ENCODE measurements around the gene LTB. TPM values are rescaled to one million over a fixed set of nuclear protein-coding genes. Genes with fewer than 3 reads are reported as not detected.

The LTB gene
- polyA plus RNA-seq, 1 of the 3 experiments (the other 2 are of a cell fraction) = 0.10 TPM

- no peak overlapping the region for H2AFZ ChIP-seq (ENCODE audit: low read depth)
- TF ChIP-seq RXRA (IDR thresholded peaks at IDR 0.05; ENCODE audit: borderline replicate concordance, low read depth) = no peak
- no peak for TF ChIP-seq RCOR1 (IDR thresholded peaks at IDR 0.05; ENCODE audit: low read length)
- no peak for TF ChIP-seq FOXM1 (IDR thresholded peaks at IDR 0.05; ENCODE audit: low read depth)
- no peak for TF ChIP-seq EZH2phosphoT487 (IDR thresholded peaks at IDR 0.05; ENCODE audit: borderline replicate concordance, low read depth)
- no peak for TF ChIP-seq TCF12 (IDR thresholded peaks at IDR 0.05)
- no peak for TF ChIP-seq GABPA (IDR thresholded peaks at IDR 0.05; ENCODE audit: low read depth)
- no peak for TF ChIP-seq PBX3 (IDR thresholded peaks at IDR 0.05)
- TF ChIP-seq NRF1 (IDR thresholded peaks at IDR 0.05; ENCODE audit: low read depth, low read length) = no peak
- TF ChIP-seq YY1 (IDR thresholded peaks at IDR 0.05; ENCODE audit: low read depth) = no peak
- TF ChIP-seq, protein P1, sequence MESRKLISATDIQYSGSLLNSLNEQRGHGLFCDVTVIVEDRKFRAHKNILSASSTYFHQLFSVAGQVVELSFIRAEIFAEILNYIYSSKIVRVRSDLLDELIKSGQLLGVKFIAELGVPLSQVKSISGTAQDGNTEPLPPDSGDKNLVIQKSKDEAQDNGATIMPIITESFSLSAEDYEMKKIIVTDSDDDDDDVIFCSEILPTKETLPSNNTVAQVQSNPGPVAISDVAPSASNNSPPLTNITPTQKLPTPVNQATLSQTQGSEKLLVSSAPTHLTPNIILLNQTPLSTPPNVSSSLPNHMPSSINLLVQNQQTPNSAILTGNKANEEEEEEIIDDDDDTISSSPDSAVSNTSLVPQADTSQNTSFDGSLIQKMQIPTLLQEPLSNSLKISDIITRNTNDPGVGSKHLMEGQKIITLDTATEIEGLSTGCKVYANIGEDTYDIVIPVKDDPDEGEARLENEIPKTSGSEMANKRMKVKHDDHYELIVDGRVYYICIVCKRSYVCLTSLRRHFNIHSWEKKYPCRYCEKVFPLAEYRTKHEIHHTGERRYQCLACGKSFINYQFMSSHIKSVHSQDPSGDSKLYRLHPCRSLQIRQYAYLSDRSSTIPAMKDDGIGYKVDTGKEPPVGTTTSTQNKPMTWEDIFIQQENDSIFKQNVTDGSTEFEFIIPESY (IDR thresholded peaks at IDR 0.05; ENCODE audit: borderline replicate concordance, low read depth) = no peak
- TF ChIP-seq GATA2 (CRISPR knock-in tag; IDR thresholded peaks at IDR 0.05) = no peak
- TF ChIP-seq, protein P2, sequence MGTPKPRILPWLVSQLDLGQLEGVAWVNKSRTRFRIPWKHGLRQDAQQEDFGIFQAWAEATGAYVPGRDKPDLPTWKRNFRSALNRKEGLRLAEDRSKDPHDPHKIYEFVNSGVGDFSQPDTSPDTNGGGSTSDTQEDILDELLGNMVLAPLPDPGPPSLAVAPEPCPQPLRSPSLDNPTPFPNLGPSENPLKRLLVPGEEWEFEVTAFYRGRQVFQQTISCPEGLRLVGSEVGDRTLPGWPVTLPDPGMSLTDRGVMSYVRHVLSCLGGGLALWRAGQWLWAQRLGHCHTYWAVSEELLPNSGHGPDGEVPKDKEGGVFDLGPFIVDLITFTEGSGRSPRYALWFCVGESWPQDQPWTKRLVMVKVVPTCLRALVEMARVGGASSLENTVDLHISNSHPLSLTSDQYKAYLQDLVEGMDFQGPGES (IDR thresholded peaks at IDR 0.05; ENCODE audit: low read depth, low read length) = no peak
- TF ChIP-seq, protein P3, sequence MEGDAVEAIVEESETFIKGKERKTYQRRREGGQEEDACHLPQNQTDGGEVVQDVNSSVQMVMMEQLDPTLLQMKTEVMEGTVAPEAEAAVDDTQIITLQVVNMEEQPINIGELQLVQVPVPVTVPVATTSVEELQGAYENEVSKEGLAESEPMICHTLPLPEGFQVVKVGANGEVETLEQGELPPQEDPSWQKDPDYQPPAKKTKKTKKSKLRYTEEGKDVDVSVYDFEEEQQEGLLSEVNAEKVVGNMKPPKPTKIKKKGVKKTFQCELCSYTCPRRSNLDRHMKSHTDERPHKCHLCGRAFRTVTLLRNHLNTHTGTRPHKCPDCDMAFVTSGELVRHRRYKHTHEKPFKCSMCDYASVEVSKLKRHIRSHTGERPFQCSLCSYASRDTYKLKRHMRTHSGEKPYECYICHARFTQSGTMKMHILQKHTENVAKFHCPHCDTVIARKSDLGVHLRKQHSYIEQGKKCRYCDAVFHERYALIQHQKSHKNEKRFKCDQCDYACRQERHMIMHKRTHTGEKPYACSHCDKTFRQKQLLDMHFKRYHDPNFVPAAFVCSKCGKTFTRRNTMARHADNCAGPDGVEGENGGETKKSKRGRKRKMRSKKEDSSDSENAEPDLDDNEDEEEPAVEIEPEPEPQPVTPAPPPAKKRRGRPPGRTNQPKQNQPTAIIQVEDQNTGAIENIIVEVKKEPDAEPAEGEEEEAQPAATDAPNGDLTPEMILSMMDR (IDR thresholded peaks at IDR 0.05) = no peak
- no peak for TF ChIP-seq TAF1 (IDR thresholded peaks at IDR 0.05; ENCODE audit: borderline replicate concordance, low read depth, low read length)
- no peak for TF ChIP-seq JUND (IDR thresholded peaks at IDR 0.05)
- no peak for TF ChIP-seq SMC3 (IDR thresholded peaks at IDR 0.05; ENCODE audit: low read depth, low read length)
- TF ChIP-seq, protein P4, sequence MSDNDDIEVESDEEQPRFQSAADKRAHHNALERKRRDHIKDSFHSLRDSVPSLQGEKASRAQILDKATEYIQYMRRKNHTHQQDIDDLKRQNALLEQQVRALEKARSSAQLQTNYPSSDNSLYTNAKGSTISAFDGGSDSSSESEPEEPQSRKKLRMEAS (IDR thresholded peaks at IDR 0.05; ENCODE audit: low read depth) = no peak
- TF ChIP-seq MXI1 (IDR thresholded peaks at IDR 0.05; ENCODE audit: low read depth, low read length) = no peak
- no peak for TF ChIP-seq TEAD4 (IDR thresholded peaks at IDR 0.05; ENCODE audit: borderline replicate concordance, insufficient read depth)
- POLR2A ChIA-PET = interaction anchor here (1.0 to 1.2 kb wide), 2 partner anchors 18 to 38 kb away, joined by 5 to 12 read pairs; partner anchors contain the start of gene DDX39B
Observed at GRCh38 chr6:31579546-31580437, 2.4 kb downstream of the LTB start.

More at GRCh38 chr6:31579546-31580437, 2.4 kb downstream of the LTB start:
- no peaks in the 10 kb centered on the region for H3K36me3 ChIP-seq (replicated peaks in 1 of 2; ENCODE audit: control insufficient read depth in 1 of 2, insufficient read depth in 2 of 2, low read length in 1 of 2)
- no peaks in the 10 kb centered on the region for H3K79me2 ChIP-seq (ENCODE audit: insufficient read depth)
- no peak overlapping the region for H3K9ac ChIP-seq
- no peak overlapping the region for H3K4me3 ChIP-seq (ENCODE audit: low read depth in 2 of 2, low read length in 1 of 2)
- H3K4me1 ChIP-seq (ENCODE audit: control insufficient read depth in 1 of 2, insufficient read depth in 2 of 2, low read depth in 1 of 2, low read length in 1 of 2) = peaks cover 0 to 11% of the 10 kb centered on the region in 2 experiments; a peak in 1 of 4 replicates
- CTCF ChIA-PET = interaction anchor here (0.6 to 17.6 kb wide), 20 partner anchors 10 to 190 kb away, joined by 3 to 312 read pairs (median 6); partner anchors contain the start of genes ATP6V1G2, NCR3 and NFKBIL1
- no peak overlapping the region for H3K27ac ChIP-seq (ENCODE audit: low read depth in 2 of 2, low read length in 1 of 2)
- H4K20me1 ChIP-seq (ENCODE audit: insufficient read depth) = no peaks in the 10 kb centered on the region
- no peaks in the 10 kb centered on the region for H3F3A ChIP-seq (replicated peaks; ENCODE audit: insufficient read depth)
- no peaks in the 10 kb centered on the region for H3K27me3 ChIP-seq (ENCODE audit: insufficient read depth)
- no peaks in the 10 kb centered on the region for H3K9me2 ChIP-seq
- WGBS (ENCODE audit: low lambda C conversion rate) = 91% methylated on average over 8 of the region's 8 CpGs
- DNase-seq = no peak
- H3K9me3 ChIP-seq = no peaks in the 10 kb centered on the region
- no peak overlapping the region for H3K4me2 ChIP-seq
